ENCODE data around the gene RDM1.

GRCh38 chr17:35909408-35909807 is 21.2 kb downstream of the RDM1 start:
- TF ChIP-seq CTCF (optimal IDR thresholded peaks at IDR 0.05 in 1 of 3, IDR thresholded peaks at IDR 0.05 in 1 of 3, conservative IDR thresholded peaks at IDR 0.05 in 1 of 3; ENCODE audit: extremely low read depth in 1 of 3, insufficient read depth in 2 of 3, low read length in 3 of 3) (no peak), EZH2 (IDR thresholded peaks at IDR 0.05; ENCODE audit: low read length) (no peak)
